ENCODE data around the gene FLT3LG. TPM values are rescaled to one million over a fixed set of nuclear protein-coding genes. Genes with fewer than 3 reads are reported as not detected.

FLT3LG gene
- total and polyA plus RNA-seq, 2 donors: 3.4 to 18.8 TPM

DNA sequence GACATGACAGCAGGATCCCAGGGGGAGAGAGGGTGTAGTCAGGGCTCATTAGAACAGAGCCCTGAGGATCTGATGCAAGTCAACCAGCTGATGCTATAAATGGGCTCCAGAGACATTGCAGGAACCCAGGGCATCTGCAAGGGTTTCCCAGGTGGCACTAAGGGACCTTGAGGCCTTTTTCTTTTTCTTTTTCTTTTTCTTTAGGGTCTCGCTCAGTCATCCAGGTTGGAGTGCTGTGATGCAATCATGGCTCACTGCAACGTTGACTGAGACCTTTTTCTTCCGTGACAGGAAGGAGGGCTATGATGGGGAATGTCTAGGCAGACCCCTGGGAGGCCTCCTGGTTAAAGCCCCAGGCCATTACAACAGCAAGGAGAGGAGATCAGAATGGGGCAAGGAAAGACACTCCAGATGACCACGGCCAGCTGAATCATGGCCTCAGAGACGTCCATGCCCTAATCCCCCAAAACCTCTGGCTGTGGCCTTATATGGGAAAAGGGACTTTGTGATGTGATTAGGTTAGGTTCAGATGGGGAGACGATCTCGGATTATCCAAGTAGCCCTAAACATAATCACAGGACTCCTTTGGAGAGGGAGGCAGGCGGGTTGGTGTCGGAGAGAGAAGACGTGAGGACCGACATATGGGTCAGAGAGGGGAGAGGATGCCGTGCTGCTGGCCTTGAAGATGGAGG lies 33.9 kb downstream of the FLT3LG start:
- H3K36me3 ChIP-seq (ENCODE audit: insufficient read depth): no peaks in the 10 kb centered on the region
- 65% methylated on average over 12 of the region's 12 CpGs for WGBS
- no peaks in the 10 kb centered on the region for H3K4me1 ChIP-seq (ENCODE audit: insufficient read depth)
- H3K27ac ChIP-seq (ENCODE audit: low read depth): no peak overlapping the region
- no peak for DNase-seq (ENCODE audit: extremely low spot score)
- H3K4me3 ChIP-seq (ENCODE audit: low read depth, low read length): no peak overlapping the region

DNA sequence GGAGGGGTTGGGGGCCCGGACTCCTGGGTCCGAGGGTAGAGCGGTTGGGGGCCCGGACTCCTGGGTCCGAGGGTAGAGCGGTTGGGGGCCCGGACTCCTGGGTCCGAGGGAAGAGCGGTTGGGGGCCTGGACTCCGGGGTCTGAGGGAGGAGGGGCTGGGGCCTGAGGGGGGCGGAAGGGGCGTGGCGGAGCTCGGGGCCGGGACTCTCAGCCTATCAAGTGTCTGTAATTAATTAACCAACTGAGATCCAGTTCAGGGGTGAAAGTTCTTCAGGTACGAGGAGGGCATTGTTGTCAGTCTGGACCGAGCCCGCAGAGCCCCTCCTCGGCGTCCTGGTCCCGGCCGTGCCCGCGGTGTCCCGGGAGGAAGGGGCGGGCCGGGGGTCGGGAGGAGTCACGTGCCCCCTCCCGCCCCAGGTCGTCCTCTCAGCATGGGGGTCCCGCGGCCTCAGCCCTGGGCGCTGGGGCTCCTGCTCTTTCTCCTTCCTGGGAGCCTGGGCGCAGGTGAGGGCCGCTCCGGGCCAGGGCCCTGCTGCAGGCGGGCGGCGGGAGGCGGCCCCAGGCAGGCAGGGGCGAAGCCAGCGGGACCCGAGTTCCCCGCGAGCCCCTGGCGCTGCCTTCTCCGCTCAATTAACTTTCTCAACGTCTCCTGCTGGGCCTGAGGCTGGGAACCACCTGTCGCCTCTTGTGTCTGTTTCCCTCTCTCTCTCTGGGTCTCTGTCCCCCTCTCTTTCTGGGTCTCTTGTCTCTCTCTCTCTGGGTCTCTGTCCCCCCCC lies 39.1 kb downstream of the FLT3LG start:
- DNase-seq (ENCODE audit: extremely low spot score): no peak
- H3K4me1 ChIP-seq (ENCODE audit: insufficient read depth): no peaks in the 10 kb centered on the region
- H3K36me3 ChIP-seq (ENCODE audit: insufficient read depth): no peaks in the 10 kb centered on the region
- 2% methylated on average over 50 of the region's 50 CpGs for WGBS
- peak overlapping the region; percentile 81 for H3K4me3 ChIP-seq (ENCODE audit: low read depth, low read length)
- H3K27ac ChIP-seq (ENCODE audit: low read depth): peak overlapping the region; percentile 94

DNA sequence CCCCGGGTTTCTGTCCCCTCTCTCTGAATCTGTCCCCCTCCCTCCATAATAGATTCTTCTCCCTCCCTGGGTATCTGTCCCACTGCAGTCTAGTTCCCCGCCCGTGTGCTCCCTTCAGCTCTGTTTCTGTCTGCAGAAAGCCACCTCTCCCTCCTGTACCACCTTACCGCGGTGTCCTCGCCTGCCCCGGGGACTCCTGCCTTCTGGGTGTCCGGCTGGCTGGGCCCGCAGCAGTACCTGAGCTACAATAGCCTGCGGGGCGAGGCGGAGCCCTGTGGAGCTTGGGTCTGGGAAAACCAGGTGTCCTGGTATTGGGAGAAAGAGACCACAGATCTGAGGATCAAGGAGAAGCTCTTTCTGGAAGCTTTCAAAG lies 39.7 kb downstream of the FLT3LG start:
- DNase-seq (ENCODE audit: extremely low spot score): no peak
- H3K27ac ChIP-seq (ENCODE audit: low read depth): no peak overlapping the region
- no peaks in the 10 kb centered on the region for H3K4me1 ChIP-seq (ENCODE audit: insufficient read depth)
- no peaks in the 10 kb centered on the region for H3K36me3 ChIP-seq (ENCODE audit: insufficient read depth)
- H3K4me3 ChIP-seq (ENCODE audit: low read depth, low read length): peak overlapping the region; percentile 81
- 45% methylated on average over 12 of the region's 12 CpGs for WGBS

DNA sequence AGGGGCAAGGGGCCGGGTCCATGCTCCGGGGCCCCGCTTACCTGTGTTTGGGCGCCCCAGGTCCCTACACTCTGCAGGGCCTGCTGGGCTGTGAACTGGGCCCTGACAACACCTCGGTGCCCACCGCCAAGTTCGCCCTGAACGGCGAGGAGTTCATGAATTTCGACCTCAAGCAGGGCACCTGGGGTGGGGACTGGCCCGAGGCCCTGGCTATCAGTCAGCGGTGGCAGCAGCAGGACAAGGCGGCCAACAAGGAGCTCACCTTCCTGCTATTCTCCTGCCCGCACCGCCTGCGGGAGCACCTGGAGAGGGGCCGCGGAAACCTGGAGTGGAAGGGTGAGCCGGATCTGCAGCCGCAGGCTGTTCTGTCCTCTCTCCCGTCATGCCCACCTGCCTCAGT lies 40.1 kb downstream of the FLT3LG start:
- 81% methylated on average over 21 of the region's 21 CpGs for WGBS
- H3K4me3 ChIP-seq (ENCODE audit: low read depth, low read length): no peak overlapping the region
- DNase-seq (ENCODE audit: extremely low spot score): no peak
- no peak overlapping the region for H3K27ac ChIP-seq (ENCODE audit: low read depth)
- H3K36me3 ChIP-seq (ENCODE audit: insufficient read depth): no peaks in the 10 kb centered on the region
- no peaks in the 10 kb centered on the region for H3K4me1 ChIP-seq (ENCODE audit: insufficient read depth)

DNA sequence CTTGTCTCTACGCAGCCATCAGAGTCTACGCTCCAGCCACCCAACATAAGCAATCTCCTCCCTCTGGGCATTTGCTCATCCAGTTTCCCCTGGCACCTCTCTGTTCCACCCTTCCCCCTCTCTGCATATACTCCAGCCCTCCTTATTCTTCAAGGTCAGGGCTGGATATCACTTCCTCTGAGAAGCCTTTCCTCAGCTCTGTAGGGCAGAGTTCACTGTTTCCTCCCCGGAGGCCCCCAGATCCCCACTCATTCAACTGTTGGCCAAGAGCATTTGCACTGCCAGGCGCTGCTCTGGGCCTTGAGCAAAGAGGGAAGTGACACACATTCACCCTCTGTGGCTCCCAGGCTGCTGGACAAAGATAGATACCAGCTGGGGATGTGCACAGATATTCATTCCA lies 41.8 kb downstream of the FLT3LG start:
- Histone ChIP-seq H3K36me3 (ENCODE audit: insufficient read depth) (no peaks in the 10 kb centered on the region), H3K4me1 (ENCODE audit: insufficient read depth) (no peaks in the 10 kb centered on the region), H3K27ac (ENCODE audit: low read depth) (no peak overlapping the region), H3K4me3 (ENCODE audit: low read depth, low read length) (no peak overlapping the region)
- 69% methylated on average over 4 of the region's 4 CpGs for WGBS
- no peak for DNase-seq (ENCODE audit: extremely low spot score)

DNA sequence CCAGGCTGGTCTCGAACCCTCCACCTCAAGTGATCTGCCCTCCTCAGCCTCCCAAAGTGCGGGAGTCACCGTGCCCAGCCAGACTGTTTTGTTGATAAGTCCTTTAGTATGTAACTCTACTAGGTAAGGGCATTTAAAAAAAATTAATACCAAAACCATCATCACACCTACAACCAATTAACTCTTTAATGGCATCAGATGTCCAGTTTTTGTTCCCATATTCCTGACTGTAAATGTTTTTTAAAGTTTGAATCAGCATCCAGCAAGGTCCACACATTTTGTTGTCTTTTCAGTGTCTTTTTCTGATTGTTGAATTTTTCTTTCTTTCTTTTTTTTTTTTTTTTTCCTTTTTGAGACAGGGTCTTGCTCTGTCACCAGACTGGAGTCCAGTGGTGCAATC lies 44.0 kb downstream of the FLT3LG start:
- Histone ChIP-seq H3K27ac (ENCODE audit: low read depth) (no peak overlapping the region), H3K4me3 (ENCODE audit: low read depth, low read length) (no peak overlapping the region), H3K36me3 (ENCODE audit: insufficient read depth) (no peaks in the 10 kb centered on the region), H3K4me1 (ENCODE audit: insufficient read depth) (no peaks in the 10 kb centered on the region)
- no peak for DNase-seq (ENCODE audit: extremely low spot score)
- 98% methylated on average over 3 of the region's 3 CpGs for WGBS

DNA sequence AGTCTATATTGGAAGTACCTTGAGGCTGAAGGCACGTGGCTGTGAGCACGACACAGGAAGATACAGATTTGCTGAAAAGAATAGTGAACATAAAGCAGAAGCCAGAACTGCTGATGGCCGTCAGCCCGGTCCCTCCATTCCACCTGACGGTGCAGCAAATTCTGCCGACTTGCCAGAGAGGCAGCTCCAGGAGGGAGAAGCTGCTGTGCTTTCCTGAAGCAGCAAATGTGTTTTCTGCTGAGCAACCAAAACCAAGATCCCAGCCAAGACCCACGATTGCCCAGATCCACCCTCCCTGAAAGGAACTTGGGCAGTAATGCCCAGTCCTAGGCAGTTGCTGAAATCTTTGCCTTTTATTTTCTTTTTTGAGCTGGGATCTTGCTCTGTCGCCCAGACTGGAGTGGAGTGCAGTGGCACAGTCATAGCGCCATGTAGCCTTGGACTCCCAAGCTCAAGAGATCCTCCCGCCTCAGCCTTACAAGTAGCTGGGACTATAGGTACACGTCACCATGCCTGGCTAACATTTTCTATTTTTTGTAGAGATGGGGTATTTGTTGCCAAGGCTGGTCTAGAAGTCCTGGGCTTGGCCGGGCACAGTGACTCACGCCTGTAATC lies 46.8 kb downstream of the FLT3LG start:
- no peaks in the 10 kb centered on the region for H3K36me3 ChIP-seq (ENCODE audit: insufficient read depth)
- no peaks in the 10 kb centered on the region for H3K4me1 ChIP-seq (ENCODE audit: insufficient read depth)
- DNase-seq (ENCODE audit: extremely low spot score): no peak
- H3K4me3 ChIP-seq (ENCODE audit: low read depth, low read length): no peak overlapping the region
- no peak overlapping the region for H3K27ac ChIP-seq (ENCODE audit: low read depth)
- 77% methylated on average over 13 of the region's 13 CpGs for WGBS

DNA sequence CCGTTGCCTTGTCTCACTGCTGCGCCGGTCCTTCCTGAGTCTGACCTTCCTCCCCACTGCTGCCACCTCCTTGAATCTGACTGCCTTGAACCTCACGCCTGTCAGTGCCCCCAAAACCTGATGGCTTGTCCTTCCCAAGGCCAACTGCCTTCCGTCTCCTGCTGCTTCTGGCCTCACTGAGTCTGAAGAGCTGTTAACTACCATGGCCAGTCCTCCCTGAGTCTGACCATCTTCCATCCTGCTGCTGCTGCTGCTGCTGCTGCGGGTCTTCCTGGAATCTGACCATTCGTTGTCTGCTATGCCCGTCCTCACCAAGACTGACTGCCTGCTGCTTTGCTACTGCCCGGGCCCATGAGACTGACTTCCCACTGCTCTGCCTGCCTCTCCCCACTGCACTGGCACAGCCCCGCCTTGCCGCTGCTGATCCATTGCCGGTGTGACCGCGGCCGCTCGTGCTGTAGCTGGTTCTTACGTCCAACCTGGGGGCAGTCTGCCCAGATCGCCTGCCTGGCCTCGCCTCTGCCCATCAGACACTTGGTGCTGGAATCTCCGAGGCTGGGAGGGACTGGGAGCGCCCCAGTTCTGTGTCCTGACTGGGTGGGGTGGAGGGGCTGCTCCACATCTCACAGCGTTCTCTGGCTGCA lies 50.9 kb downstream of the FLT3LG start:
- no peak for DNase-seq (ENCODE audit: extremely low spot score)
- no peaks in the 10 kb centered on the region for H3K36me3 ChIP-seq (ENCODE audit: insufficient read depth)
- no peak overlapping the region for H3K27ac ChIP-seq (ENCODE audit: low read depth)
- H3K4me1 ChIP-seq (ENCODE audit: insufficient read depth): no peaks in the 10 kb centered on the region
- WGBS: 82% methylated on average over 22 of the region's 22 CpGs
- H3K4me3 ChIP-seq (ENCODE audit: low read depth, low read length): no peak overlapping the region

DNA sequence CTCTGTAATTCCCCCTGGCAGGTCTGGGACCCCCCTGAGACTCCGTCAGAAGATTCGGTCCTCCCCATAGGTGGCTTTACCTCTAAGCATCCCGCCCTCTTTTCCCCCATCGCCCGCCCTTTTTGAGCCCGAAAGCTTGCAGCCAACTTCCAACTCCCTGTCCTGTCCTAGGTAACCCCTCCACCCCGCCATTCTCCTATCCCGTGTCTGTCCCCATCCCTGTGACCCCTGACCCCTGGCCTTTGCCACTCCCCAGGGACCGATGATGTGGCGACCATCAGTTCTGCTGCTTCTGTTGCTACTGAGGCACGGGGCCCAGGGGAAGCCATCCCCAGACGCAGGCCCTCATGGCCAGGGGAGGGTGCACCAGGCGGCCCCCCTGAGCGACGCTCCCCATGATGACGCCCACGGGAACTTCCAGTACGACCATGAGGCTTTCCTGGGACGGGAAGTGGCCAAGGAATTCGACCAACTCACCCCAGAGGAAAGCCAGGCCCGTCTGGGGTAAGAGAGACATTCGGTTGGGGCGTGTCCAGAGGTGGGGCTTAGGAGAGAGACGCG lies 54.3 kb downstream of the FLT3LG start:
- no peaks in the 10 kb centered on the region for H3K36me3 ChIP-seq (ENCODE audit: insufficient read depth)
- DNase-seq (ENCODE audit: extremely low spot score): no peak
- H3K27ac ChIP-seq (ENCODE audit: low read depth): no peak overlapping the region
- peak overlapping the region; percentile 36 for H3K4me3 ChIP-seq (ENCODE audit: low read depth, low read length)
- H3K4me1 ChIP-seq (ENCODE audit: insufficient read depth): no peaks in the 10 kb centered on the region
- 34% methylated on average over 25 of the region's 25 CpGs for WGBS

DNA sequence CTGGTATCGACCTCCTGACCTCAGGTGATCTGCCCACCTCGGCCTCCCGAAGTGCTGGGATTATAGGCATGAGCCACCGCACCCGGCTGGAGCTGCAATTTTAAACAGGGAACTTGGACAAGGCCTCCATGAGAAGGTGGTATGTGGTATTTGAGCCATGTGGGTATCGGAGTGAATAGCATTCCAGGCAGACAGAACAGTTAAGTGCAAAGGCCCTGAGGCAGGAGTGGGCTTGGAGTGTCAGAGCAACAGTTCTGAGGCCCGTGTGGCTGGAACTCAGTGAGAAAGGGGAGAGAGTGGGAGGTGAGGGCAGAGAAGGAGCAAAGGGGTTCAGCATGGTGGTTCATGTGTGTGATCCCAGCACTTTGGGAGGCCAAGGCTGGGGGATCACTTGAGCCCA lies 56.7 kb downstream of the FLT3LG start:
- Histone ChIP-seq H3K4me1 (ENCODE audit: insufficient read depth) (no peaks in the 10 kb centered on the region), H3K27ac (ENCODE audit: low read depth) (no peak overlapping the region), H3K36me3 (ENCODE audit: insufficient read depth) (no peaks in the 10 kb centered on the region), H3K4me3 (ENCODE audit: low read depth, low read length) (no peak overlapping the region)
- DNase-seq (ENCODE audit: extremely low spot score): no peak
- WGBS: 90% methylated on average over 7 of the region's 7 CpGs

DNA sequence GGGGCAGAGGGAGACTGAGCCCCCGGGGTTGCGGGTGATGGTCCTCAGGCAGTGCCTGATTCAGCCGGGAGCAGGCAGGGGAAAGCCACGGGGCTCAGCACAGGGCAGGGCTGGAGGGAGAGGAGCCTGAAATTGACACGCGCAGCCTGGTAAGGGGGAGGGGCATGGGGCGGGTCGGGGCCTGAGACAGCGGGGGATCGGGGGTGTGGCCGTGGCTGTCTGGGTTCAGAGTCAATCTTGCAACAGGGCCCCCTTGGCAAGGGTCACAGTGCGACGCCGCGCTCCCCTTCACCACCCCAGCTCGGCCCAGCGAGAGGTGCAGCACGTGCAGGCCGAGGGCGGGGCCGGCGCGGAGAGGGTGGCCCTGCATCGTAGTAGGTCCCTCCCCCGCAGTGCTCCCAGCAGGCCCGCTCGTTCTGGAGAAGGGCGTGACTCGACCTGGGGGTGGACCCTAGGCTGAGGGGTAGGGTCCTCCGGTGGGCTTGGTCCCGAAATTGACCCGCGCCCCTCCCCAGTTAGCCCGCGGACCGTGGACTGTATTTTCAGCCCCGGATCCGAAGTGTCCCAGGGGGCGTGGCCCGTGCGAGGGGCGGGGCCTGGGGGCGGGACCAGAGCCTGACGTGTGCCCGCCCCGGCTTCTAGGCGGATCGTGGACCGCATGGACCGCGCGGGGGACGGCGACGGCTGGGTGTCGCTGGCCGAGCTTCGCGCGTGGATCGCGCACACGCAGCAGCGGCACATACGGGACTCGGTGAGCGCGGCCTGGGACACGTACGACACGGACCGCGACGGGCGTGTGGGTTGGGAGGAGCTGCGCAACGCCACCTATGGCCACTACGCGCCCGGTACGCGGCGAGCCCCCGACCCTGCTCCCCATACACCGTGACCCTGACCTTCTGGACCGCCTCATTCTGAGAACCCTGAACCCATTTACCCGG lies 59.8 kb downstream of the FLT3LG start:
- peak overlapping the region; percentile 56 for H3K4me3 ChIP-seq (ENCODE audit: low read depth, low read length)
- 7% methylated on average over 87 of the region's 87 CpGs for WGBS
- no peaks in the 10 kb centered on the region for H3K4me1 ChIP-seq (ENCODE audit: insufficient read depth)
- H3K27ac ChIP-seq (ENCODE audit: low read depth): no peak overlapping the region
- H3K36me3 ChIP-seq (ENCODE audit: insufficient read depth): no peaks in the 10 kb centered on the region
- DNase-seq (ENCODE audit: extremely low spot score): no peak

DNA sequence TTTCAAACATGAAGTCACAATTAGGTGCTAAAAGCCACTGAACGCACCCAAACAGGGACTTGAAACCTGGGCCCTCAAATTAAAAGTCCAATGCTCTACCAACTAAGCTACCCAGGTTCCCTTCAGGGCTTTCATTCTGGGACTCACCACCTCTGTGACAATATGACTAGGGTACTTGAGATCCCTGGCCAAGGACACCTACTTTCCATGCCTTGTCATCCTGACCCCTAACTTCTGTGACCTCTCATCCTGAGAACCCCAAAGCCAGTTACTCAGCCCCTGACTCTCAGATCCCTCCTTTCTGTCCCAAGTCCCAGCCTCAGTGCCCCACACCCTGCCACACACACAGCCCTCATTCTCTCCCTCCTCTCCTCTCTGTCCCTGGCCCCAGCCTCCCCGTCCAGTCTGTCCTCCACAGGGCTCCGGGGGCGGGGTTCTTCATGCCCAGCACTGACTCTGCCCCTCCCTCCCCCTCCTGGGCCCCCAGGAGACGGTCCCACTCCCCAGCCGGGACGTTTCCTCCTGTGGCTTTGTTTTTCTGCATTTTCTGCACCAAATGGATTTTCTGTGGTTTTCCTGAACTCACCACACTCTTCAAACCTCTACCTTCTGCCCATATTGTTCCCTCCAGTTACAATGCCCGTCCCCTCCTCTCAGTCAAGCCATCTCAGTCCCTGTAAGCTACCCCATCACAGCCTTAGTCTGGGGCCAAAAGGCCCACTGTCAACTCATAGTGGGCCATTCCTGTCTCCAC lies 60.8 kb downstream of the FLT3LG start:
- no peak overlapping the region for H3K4me3 ChIP-seq (ENCODE audit: low read depth, low read length)
- no peak for DNase-seq (ENCODE audit: extremely low spot score)
- H3K4me1 ChIP-seq (ENCODE audit: insufficient read depth): no peaks in the 10 kb centered on the region

More for the DNA sequence above, 60.8 kb downstream of the FLT3LG start:
- 66% methylated on average over 8 of the region's 8 CpGs for WGBS
- no peak overlapping the region for H3K27ac ChIP-seq (ENCODE audit: low read depth)
- no peaks in the 10 kb centered on the region for H3K36me3 ChIP-seq (ENCODE audit: insufficient read depth)

Data from urinary bladder (tissue), 4 donors.